GM23248 (cell line): ENCODE data around the gene GASK1A. TPM values are rescaled to one million over a fixed set of nuclear protein-coding genes. Genes with fewer than 3 reads are reported as not detected.

ENCODE experiments used
- DNase-seq: peaks from one replicate; pipeline ENCODE4 v3.0.0-alpha.2; 2015
- H2AFZ ChIP-seq: fragments of 200-600 bp; sonication (generic); 2 replicates; pipeline ENCODE4 v1.6.1; 2016; ENCODE audit warnings: antibody characterized with exemption
- H3F3A ChIP-seq: fragments of 200-600 bp; sonication (generic); 2 replicates; pipeline ENCODE4 v1.6.1; 2016; ENCODE audit warnings: mild to moderate bottlenecking, antibody characterized with exemption, mixed run types; ENCODE audit not compliant: insufficient read depth
- H3K27ac ChIP-seq: fragments of 200-600 bp; sonication (generic); 2 replicates; pipeline ENCODE4 v1.5.1; 2016; ENCODE audit warnings: mild to moderate bottlenecking
- H3K27me3 ChIP-seq: fragments of 200-600 bp; sonication (generic); replicated peaks from 2 replicates; pipeline ENCODE4 v1.6.1; 2016; ENCODE audit warnings: mild to moderate bottlenecking; ENCODE audit not compliant: insufficient read depth
- H3K36me3 ChIP-seq: fragments of 200-600 bp; sonication (generic); 2 replicates; pipeline ENCODE4 v1.6.1; 2016; ENCODE audit warnings: low read depth, mild to moderate bottlenecking
- H3K4me1 ChIP-seq: fragments of 200-600 bp; sonication (generic); 2 replicates; pipeline ENCODE4 v1.6.1; 2016; ENCODE audit warnings: mild to moderate bottlenecking; ENCODE audit not compliant: insufficient read depth
- H3K4me2 ChIP-seq: fragments of 200-600 bp; sonication (generic); one replicate; pipeline ENCODE4 v1.6.1; 2016; ENCODE audit warnings: mild to moderate bottlenecking; ENCODE audit not compliant: unreplicated experiment
- H3K4me3 ChIP-seq: fragments of 200-600 bp; sonication (generic); 2 replicates; pipeline ENCODE4 v1.5.1; 2016; ENCODE audit warnings: mild to moderate bottlenecking
- H3K79me2 ChIP-seq: fragments of 200-600 bp; sonication (generic); 2 replicates; pipeline ENCODE4 v1.6.1; 2016; ENCODE audit warnings: mild to moderate bottlenecking; ENCODE audit not compliant: insufficient read depth
- H3K9ac ChIP-seq: fragments of 200-600 bp; sonication (generic); 2 replicates; pipeline ENCODE4 v1.6.1; 2016; ENCODE audit warnings: mild to moderate bottlenecking
- H3K9me2 ChIP-seq: fragments of 200-600 bp; sonication (generic); 2 replicates; pipeline ENCODE4 v1.6.1; 2016; ENCODE audit warnings: mixed run types, mild to moderate bottlenecking, moderate library complexity; ENCODE audit not compliant: insufficient read depth
- H3K9me3 ChIP-seq: fragments of 200-600 bp; sonication (generic); one replicate; pipeline ENCODE4 v1.6.1; 2017; ENCODE audit warnings: low read depth
- H4K20me1 ChIP-seq: fragments of 200-600 bp; sonication (generic); 2 replicates; pipeline ENCODE4 v1.6.0; 2016; ENCODE audit not compliant: insufficient read depth
- EZH2 ChIP-seq: fragments of 200-600 bp; sonication (generic); IDR thresholded peaks from 2 replicates; pipeline ENCODE4 v1.6.1; 2018; ENCODE audit warnings: antibody characterized with exemption, mild to moderate bottlenecking; ENCODE audit not compliant: insufficient read depth, poor library complexity, severe bottlenecking
- EZH2phosphoT487 ChIP-seq: fragments of 200-600 bp; sonication (generic); IDR thresholded peaks from 2 replicates; pipeline ENCODE4 v1.6.1; 2018; ENCODE audit warnings: antibody characterized with exemption, moderate library complexity, mild to moderate bottlenecking, low read depth; ENCODE audit not compliant: insufficient read depth
- WGBS, 2 experiments: methylation state at CpG; one replicate each; pipeline ENCODE4 v1.1.6; 2015 to 2017; ENCODE audit warnings: low lambda C conversion rate in 2 of 2, low coverage in 1 of 2; ENCODE audit errors: missing lambda C conversion rate in 2 of 2; 5-methylcytosine and 5-hydroxymethylcytosine counted together
- in situ Hi-C: fragments of 300-500 bp; cut with MboI; formaldehyde crosslinking; loops from 2 replicates; pipeline ENCODE4 v1.15.0; 2020
- polyA plus RNA-seq: library from polyadenylated mRNA; unstranded; fragments of >200 nt; fragmentation: Nextera tagmentation; extraction: Ambion mirVana; gene quantifications from 2 replicates; pipeline ENCODE4 v1.2.1, GENCODE V29; 2016
- total RNA-seq: library from RNA; depleted of rRNA; stranded (reverse); fragments of >200 nt; shearing (Covaris generic); gene quantifications from 2 replicates; pipeline ENCODE4 v1.2.3, GENCODE V29; 2014

The GASK1A gene
- total and polyA plus RNA-seq, 2 experiments from 2014 or later: 0.08 to 1.8 TPM

DNA sequence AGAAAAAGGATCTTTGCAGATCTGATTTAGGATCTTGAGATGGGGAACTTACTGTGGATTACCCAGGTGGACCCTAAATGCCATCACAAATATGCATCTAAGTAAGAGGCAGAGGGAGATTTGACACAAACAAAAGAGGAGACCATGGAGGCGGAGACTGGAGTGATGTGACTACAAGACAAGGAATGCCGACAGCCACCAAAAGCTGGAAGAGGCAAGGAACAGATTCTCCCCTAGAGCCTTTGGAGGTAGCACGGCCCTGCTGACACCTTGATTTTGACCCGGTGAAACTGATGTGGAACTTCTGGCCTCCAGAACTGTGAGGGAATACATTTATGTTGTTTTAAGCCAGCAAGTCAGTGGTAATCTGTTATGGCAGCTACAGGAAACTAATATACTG lies 44.0 kb downstream of the GASK1A start:
- in situ Hi-C loops: no loop called here
- H3K27ac ChIP-seq: no peak overlapping the region
- H3K27me3 ChIP-seq: no peaks in the 10 kb centered on the region
- 75% methylated on average over 4 of the region's 4 CpGs for WGBS, 2 experiments
- no peaks in the 10 kb centered on the region for H3K79me2 ChIP-seq
- H3K9me3 ChIP-seq: no peaks in the 10 kb centered on the region
- no peak overlapping the region for H3K4me3 ChIP-seq
- no peak overlapping the region for H3K9ac ChIP-seq
- peaks cover 13% of the 10 kb centered on the region for H3K4me1 ChIP-seq
- no peaks in the 10 kb centered on the region for H3K9me2 ChIP-seq
- no peak overlapping the region for H2AFZ ChIP-seq
- H3K36me3 ChIP-seq: no peaks in the 10 kb centered on the region
- H3F3A ChIP-seq: peaks cover 5% of the 10 kb centered on the region; the same call in 1 of the 2 replicates
- DNase-seq: no peak
- H3K4me2 ChIP-seq: no peak overlapping the region
- H4K20me1 ChIP-seq: no peaks in the 10 kb centered on the region
- TF ChIP-seq EZH2phosphoT487 (no peak), EZH2 (no peak)

DNA sequence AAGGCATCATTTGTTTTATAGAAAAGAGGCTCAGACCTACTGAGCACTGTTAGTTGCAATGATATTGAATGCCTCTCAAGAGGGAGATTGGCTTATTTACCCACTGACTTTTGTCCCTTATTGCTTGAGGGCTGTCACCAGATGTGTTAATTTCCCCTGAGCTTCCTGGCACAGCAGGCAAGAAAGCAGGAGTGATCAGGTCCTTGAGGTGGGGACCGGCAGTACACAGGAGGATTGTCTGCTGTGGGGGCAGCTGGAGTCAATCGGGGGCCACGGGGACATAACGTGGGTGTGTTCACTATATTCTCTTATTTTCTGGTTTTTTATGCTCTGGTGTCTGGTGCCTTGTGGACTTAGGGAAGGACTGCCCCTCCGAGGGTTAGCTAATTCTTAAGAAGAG lies 44.6 kb downstream of the GASK1A start:
- Histone ChIP-seq H3K27ac (no peak overlapping the region), H3F3A (0 out of 2 replicates have a peak, but pooled peaks cover 1% of the 10 kb centered on the region), H3K36me3 (no peaks in the 10 kb centered on the region), H3K79me2 (no peaks in the 10 kb centered on the region), H4K20me1 (no peaks in the 10 kb centered on the region), H2AFZ (no peak overlapping the region), H3K27me3 (no peaks in the 10 kb centered on the region), H3K9me2 (no peaks in the 10 kb centered on the region), H3K9me3 (no peaks in the 10 kb centered on the region), H3K9ac (no peak overlapping the region), H3K4me1 (peaks cover 12% of the 10 kb centered on the region), H3K4me3 (no peak overlapping the region), H3K4me2 (no peak overlapping the region)
- TF ChIP-seq EZH2phosphoT487: no peak
- no peak for TF ChIP-seq EZH2
- WGBS, 2 experiments: 59 to 74% methylated on average over 5 of the region's 5 CpGs
- DNase-seq: no peak
- in situ Hi-C loops: no loop called here

DNA sequence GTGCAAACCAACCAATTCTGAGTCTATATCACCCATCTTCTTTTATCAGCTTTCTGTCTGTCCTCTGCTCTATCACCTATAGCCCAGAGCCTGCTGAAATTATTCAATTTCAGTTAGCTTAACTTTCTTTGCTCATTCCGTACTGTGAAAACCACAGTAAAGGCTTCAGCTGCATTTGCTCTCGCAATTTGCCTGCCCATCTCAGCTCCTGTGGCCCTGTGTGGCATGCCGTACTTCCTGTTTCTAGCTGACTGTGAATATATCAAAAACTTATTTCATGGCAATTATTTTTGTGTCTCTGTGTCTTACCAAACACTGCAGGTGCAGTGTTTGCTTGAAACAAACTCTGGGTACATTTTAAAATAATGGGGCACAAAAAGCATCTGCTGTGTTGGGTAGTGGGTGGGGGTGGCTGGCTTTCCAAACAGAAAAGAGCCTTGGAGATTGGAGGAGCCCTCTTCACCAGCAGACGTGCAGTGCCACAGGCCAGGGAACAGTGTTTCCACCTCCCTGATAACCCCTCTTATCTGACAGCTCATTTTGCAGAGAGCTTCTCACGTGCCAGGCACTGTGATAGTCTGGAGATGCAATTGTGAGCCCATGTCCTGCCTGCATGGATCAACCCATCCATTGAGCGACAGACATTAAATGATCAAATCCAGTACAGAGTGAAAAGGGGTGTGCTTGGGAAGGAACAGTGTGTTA lies 45.2 kb downstream of the GASK1A start:
- in situ Hi-C loops: no loop called here
- Histone ChIP-seq H3K4me1 (peaks cover 6% of the 10 kb centered on the region), H3K79me2 (no peaks in the 10 kb centered on the region), H4K20me1 (no peaks in the 10 kb centered on the region), H3K9me2 (no peaks in the 10 kb centered on the region), H3K27ac (no peak overlapping the region), H3K27me3 (no peaks in the 10 kb centered on the region), H3K9ac (no peak overlapping the region), H2AFZ (no peak overlapping the region), H3K36me3 (no peaks in the 10 kb centered on the region), H3K4me2 (no peak overlapping the region), H3K4me3 (no peak overlapping the region), H3F3A (no peaks in the 10 kb centered on the region), H3K9me3 (no peaks in the 10 kb centered on the region)
- no peak for DNase-seq
- TF ChIP-seq EZH2: no peak
- no peak for TF ChIP-seq EZH2phosphoT487
- 61 to 66% methylated on average over 6 of the region's 6 CpGs for WGBS, 2 experiments

DNA sequence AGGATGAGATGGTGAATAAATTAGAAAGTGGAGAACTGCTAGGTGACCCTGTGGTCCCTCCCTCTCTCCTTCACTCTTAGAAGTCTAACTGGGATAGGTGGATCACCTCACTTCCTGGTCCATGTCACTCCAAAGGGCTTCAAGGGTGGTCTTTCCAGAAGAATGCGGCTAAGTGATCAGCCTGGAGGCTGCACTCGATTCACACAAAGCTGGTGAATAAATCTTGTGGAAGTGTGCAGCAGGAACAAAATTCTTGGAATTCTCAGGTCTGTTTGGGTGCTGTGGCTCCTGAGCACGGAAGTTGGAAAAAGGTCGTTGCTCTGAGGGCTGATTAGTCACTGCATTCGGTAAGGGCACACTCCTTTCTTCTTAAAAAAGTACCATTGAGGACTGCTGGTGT lies 46.3 kb downstream of the GASK1A start:
- 69 to 73% methylated on average over 5 of the region's 5 CpGs for WGBS, 2 experiments
- no peaks in the 10 kb centered on the region for H4K20me1 ChIP-seq
- in situ Hi-C loops: no loop called here

More for the DNA sequence above, 46.3 kb downstream of the GASK1A start:
- Histone ChIP-seq H3K27me3 (no peaks in the 10 kb centered on the region), H2AFZ (no peak overlapping the region), H3K9me2 (no peaks in the 10 kb centered on the region), H3F3A (no peaks in the 10 kb centered on the region), H3K4me1 (no peaks in the 10 kb centered on the region), H3K9ac (no peak overlapping the region), H3K4me3 (no peak overlapping the region), H3K79me2 (no peaks in the 10 kb centered on the region), H3K36me3 (no peaks in the 10 kb centered on the region), H3K9me3 (no peaks in the 10 kb centered on the region), H3K27ac (no peak overlapping the region), H3K4me2 (no peak overlapping the region)
- TF ChIP-seq EZH2 (no peak), EZH2phosphoT487 (no peak)
- no peak for DNase-seq
